Activated CD4-positive, alpha-beta T cell treated with anti-CD3 and anti-CD28 coated beads for 36 hours (primary cell): Measurements from ENCODE around the gene HGF. TPM values are rescaled to one million over a fixed set of nuclear protein-coding genes. Genes with fewer than 3 reads are reported as not detected.

Experiments used
- ATAC-seq: fragments of 200-7000 bp; cut with Tn5 transposase; one replicate; pipeline ENCODE4 v1.10.0; 2021; ENCODE audit warnings: mild to moderate bottlenecking, moderate library complexity
- CTCF ChIA-PET: fragments of 350-600 bp; sonication (Branson Sonifier 250); formaldehyde crosslinking; loops from one replicate; lab custom pipeline; 2021; ENCODE audit warnings: antibody characterized with exemption; lab: Charles Lee
- POLR2A ChIA-PET: fragments of 350-600 bp; sonication (Branson Sonifier 250); formaldehyde crosslinking; loops from one replicate; lab custom pipeline; 2021; ENCODE audit warnings: antibody characterized with exemption, inconsistent platforms; lab: Charles Lee
- DNase-seq: peaks from one replicate; pipeline ENCODE4 v3.0.0-alpha.2; 2020
- H3K27ac Mint-ChIP-seq: one replicate; pipeline ENCODE4 v1.8.0; 2021; ENCODE audit warnings: mixed read lengths
- H3K27me3 Mint-ChIP-seq: one replicate; pipeline ENCODE4 v1.8.0; 2021; ENCODE audit warnings: mixed read lengths
- H3K36me3 Mint-ChIP-seq: one replicate; pipeline ENCODE4 v1.8.0; 2021; ENCODE audit warnings: low read depth, mixed read lengths
- H3K4me1 Mint-ChIP-seq: one replicate; pipeline ENCODE4 v1.8.0; 2021; ENCODE audit warnings: mixed read lengths
- H3K4me3 Mint-ChIP-seq: one replicate; pipeline ENCODE4 v1.8.0; 2021; ENCODE audit warnings: mild to moderate bottlenecking, moderate library complexity, mixed read lengths
- H3K9me3 Mint-ChIP-seq: one replicate; pipeline ENCODE4 v1.8.0; 2021; ENCODE audit warnings: low read depth, mixed read lengths
- intact Hi-C, 2 experiments: fragments of 100-400 bp; cut with DNase I in 1 of 2; cut with micrococcal nuclease in 1 of 2; formaldehyde crosslinking; loops; one replicate each; pipeline versions ENCODE4 v1.14.2 to v1.15.1; 2022 to 2024; cut with DNase I, micrococcal nuclease
- total RNA-seq, 2 experiments: library from RNA; stranded (reverse); gene quantifications; one replicate each; pipeline ENCODE4 v1.2.3, GENCODE V29; 2021

The HGF gene
- total RNA-seq, 2 experiments from 2014 or later, result not detected

DNA sequence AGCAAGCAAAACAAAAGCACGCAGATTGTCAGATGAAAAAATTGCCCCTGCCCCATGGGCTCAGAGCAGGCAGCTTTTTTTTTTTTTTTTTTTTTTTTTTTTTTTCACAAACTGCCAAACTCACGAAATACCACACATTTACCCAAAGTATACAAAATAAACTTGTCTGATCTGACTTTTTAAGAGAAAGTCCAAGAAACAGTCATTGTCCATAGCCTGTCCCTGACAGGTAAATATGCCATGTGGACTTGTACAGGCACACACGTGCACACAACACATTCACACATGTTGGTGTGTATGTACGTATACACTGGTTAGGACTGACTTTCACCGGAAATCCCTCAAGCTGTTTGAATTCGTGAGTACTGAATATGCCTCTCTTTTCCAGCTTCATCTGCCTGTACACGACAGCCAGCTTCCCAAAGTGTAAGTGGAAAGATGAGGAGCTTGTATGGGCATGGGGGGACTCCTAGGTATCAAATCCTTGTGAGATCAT is 929 bp upstream of the HGF start:
- no peak for DNase-seq
- no peak for ATAC-seq
- ChIA-PET CTCF (no interaction called here), POLR2A (no interaction called here)
- no peaks in the 10 kb centered on the region for H3K9me3 Mint-ChIP-seq
- H3K27me3 Mint-ChIP-seq, result no peaks in the 10 kb centered on the region
- H3K4me3 Mint-ChIP-seq, result no peak overlapping the region
- no peak overlapping the region for H3K27ac Mint-ChIP-seq
- no peaks in the 10 kb centered on the region for H3K36me3 Mint-ChIP-seq
- intact Hi-C loops, result no loop called here
- no peaks in the 10 kb centered on the region for H3K4me1 Mint-ChIP-seq

DNA sequence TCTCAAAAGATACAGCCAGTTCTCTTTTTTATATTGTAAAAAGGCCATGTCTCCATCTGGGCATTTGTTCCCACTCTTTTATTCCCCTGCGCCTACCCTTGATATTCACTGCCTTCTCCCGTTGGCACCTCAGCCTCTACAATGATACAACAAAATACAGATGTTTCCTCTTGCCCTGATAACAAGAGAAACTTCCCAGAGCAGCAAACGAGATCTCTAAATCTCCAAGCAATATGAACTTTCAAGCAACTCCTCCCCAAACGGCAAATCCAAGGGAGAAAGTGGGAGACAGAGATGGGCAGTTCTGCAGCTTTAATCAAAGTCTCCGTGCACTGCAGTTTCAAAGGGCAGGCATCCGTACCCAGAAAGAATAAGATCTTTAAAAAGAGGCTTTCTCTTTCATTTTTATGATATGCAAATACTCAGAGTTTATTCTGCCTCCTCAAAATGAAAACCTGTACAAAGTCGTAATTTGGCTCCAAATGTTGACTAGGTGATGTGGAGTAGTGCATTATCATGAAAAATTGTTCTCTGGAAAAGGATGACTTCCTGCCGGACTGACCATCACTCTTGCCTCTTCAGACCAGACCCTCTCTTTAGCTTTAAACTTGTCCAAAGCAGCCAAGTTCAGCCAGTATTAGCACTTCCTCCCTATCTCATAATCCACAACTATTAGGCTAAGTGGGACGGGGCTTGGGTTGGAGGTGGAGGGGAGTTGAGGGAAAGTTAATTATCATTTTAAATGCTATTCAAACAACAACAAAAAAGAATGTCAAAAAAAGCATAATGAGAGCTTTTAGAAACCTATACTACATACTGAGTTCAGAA is 682 bp downstream of the HGF start:
- H3K27ac Mint-ChIP-seq, result no peak overlapping the region
- CTCF ChIA-PET, result no interaction called here

DNA sequence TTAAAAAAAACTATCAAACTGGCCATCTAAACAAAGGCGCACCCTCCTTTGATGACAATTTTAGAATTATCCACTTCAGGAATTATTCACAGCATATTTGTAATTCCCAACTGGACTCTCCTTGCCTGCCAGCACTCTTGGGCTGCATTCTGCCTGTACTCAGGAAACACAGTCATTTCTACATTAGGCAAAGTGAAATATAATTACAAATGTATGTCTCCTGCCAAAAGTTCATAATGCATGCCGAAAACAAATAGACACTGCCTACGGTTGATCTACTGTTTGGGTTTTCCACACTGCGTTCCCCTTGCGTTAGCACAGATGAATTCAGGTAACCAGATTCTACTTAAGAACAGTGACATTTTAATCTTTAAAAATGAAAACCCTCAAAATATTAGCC is 1.9 kb downstream of the HGF start:
- intact Hi-C loops, result no loop called here
- Mint-ChIP-seq H3K4me1 (no peaks in the 10 kb centered on the region), H3K4me3 (no peak overlapping the region), H3K36me3 (no peaks in the 10 kb centered on the region), H3K9me3 (no peaks in the 10 kb centered on the region), H3K27ac (no peak overlapping the region), H3K27me3 (no peaks in the 10 kb centered on the region)
- POLR2A ChIA-PET, result no interaction called here
- CTCF ChIA-PET, result no interaction called here
- no peak for DNase-seq
- no peak for ATAC-seq

More for the DNA sequence above, 682 bp downstream of the HGF start:
- H3K27me3 Mint-ChIP-seq, result no peaks in the 10 kb centered on the region
- ATAC-seq, result no peak
- POLR2A ChIA-PET, result no interaction called here
- H3K4me3 Mint-ChIP-seq, result no peak overlapping the region
- H3K9me3 Mint-ChIP-seq, result no peaks in the 10 kb centered on the region
- H3K36me3 Mint-ChIP-seq, result no peaks in the 10 kb centered on the region
- no peaks in the 10 kb centered on the region for H3K4me1 Mint-ChIP-seq
- intact Hi-C loops, result no loop called here
- DNase-seq, result no peak

DNA sequence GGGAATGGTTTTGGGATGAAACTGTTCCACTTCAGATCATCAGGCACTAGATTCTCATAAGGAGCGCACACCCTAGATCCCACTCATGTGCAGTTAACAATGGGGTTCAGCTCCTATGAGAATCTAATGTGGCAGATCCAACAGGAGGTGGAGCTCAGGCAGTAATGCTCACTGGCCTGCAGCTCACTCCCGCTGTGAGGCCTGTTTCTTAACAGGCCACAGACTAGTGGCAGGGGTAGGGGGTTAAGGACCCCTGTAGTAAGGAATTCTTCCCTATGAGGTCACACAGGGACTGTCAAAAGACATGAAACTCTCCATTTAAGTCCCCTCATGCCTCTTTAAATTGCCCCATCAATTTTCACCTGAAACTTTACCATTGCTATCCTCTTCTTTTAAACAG is 8.0 kb downstream of the HGF start:
- no peak for DNase-seq
- intact Hi-C loops, result no loop called here
- Mint-ChIP-seq H3K4me1 (no peaks in the 10 kb centered on the region), H3K27ac (no peak overlapping the region), H3K36me3 (no peaks in the 10 kb centered on the region), H3K4me3 (no peak overlapping the region), H3K27me3 (no peaks in the 10 kb centered on the region), H3K9me3 (no peaks in the 10 kb centered on the region)
- ATAC-seq, result no peak
- CTCF ChIA-PET, result no interaction called here
- POLR2A ChIA-PET, result no interaction called here

DNA sequence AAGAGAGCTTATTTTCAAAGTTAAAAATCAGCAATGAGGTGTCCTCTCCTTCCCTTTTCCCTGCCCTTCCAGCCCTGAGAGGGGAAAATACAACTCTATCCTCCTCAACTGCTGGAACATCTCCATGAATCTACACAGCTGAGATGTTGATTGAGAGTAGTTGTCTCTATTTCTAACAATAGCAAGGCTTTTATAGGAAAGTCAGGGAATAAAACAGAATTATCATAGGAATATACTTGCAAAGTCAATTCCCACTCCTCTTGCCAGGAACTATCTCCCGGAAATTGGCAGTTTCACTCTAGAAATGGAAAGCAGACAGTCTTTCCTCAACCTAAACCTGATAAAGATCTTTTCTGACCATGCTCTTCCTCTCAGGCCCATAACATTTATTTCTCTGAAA is 8.8 kb downstream of the HGF start:
- ATAC-seq (no peak), DNase-seq (no peak)
- intact Hi-C loops, result no loop called here
- H3K4me3 Mint-ChIP-seq, result no peak overlapping the region
- no peaks in the 10 kb centered on the region for H3K4me1 Mint-ChIP-seq
- ChIA-PET CTCF (no interaction called here), POLR2A (no interaction called here)
- no peaks in the 10 kb centered on the region for H3K9me3 Mint-ChIP-seq
- no peaks in the 10 kb centered on the region for H3K36me3 Mint-ChIP-seq
- no peak overlapping the region for H3K27ac Mint-ChIP-seq
- H3K27me3 Mint-ChIP-seq, result no peaks in the 10 kb centered on the region

DNA sequence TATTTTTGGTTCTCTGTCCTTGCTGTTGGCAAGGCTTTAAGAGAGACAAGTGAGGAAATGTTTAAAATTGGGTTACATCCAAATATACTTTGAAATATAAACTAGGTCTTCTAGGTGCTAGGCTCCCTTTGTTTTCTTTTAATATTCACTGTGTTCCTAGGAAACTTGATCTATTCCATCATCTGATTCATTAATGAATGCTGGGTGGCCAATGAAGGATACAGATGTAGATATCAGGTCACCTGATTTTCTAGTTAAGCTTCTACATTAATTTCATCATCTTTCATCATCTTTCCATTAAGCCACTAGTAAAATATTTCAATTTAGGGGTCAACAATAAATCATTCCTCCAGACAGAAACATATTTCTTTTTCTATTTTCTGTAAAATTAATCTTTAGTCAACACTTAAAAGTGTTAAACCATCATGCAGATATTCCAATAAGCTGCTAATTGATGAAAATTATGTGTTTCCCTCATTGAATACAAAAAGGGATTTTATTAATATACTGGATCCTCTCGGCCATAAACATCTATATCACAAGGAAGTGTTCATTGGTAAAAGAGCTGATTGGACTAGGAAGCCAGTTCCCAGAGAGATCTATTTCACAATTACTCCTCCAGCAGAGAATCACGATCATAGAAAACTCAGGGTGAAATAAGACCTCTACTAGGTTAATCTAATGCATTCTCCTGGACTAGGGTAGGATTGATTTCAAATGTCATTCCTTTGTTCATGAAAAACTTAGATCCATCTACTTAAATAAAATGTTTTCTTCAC is 14.7 kb downstream of the HGF start:
- Mint-ChIP-seq H3K4me1 (no peaks in the 10 kb centered on the region), H3K27me3 (no peaks in the 10 kb centered on the region), H3K4me3 (no peak overlapping the region), H3K9me3 (no peaks in the 10 kb centered on the region), H3K36me3 (no peaks in the 10 kb centered on the region), H3K27ac (no peak overlapping the region)
- intact Hi-C loops, result no loop called here
- POLR2A ChIA-PET, result no interaction called here
- ATAC-seq (no peak), DNase-seq (no peak)
- CTCF ChIA-PET, result no interaction called here

DNA sequence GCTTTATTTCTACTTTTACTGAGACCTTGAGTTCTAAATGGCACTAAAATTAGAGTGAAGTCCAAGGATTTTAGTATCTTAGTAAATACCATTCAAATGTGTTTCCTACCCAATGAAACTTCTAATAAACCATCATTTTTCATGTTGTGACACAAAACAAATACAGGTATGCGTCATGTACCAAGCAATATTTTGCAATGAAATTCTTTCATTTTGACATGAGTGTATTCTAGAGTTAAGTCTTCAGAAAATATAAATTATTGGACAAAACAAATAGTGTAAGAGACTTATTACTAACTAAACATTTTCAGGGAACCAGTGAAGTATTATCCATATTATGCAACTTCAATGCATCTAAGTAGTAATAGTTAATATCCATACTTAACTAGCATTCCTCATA is 16.5 kb downstream of the HGF start:
- Mint-ChIP-seq H3K36me3 (no peaks in the 10 kb centered on the region), H3K27me3 (no peaks in the 10 kb centered on the region), H3K4me3 (no peak overlapping the region), H3K27ac (no peak overlapping the region), H3K4me1 (no peaks in the 10 kb centered on the region), H3K9me3 (no peaks in the 10 kb centered on the region)
- CTCF ChIA-PET, result no interaction called here
- ATAC-seq (no peak), DNase-seq (no peak)
- intact Hi-C loops, result no loop called here
- POLR2A ChIA-PET, result no interaction called here

DNA sequence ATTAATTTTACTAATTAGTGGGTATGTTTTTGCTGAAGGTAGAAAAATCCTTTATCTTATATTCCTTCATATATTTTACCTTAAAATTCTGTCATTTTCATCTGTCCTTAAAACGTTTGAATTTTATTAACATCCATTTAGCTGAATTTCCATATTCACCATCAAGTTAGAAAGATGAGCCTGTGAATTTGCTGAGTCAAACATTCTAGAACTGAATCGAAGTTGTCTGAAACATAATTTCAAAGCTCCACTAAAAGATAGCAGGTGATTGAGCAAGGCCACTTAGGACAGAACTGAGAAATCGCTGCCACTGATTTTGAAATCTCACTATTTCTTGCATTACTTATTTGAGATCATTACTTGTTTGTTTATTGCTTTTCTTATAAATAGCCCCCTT is 17.5 kb downstream of the HGF start:
- Mint-ChIP-seq H3K27me3 (no peaks in the 10 kb centered on the region), H3K4me1 (no peaks in the 10 kb centered on the region), H3K36me3 (no peaks in the 10 kb centered on the region), H3K27ac (no peak overlapping the region), H3K9me3 (no peaks in the 10 kb centered on the region), H3K4me3 (no peak overlapping the region)
- CTCF ChIA-PET, result no interaction called here
- DNase-seq (no peak), ATAC-seq (no peak)
- POLR2A ChIA-PET, result no interaction called here
- intact Hi-C loops, result no loop called here

DNA sequence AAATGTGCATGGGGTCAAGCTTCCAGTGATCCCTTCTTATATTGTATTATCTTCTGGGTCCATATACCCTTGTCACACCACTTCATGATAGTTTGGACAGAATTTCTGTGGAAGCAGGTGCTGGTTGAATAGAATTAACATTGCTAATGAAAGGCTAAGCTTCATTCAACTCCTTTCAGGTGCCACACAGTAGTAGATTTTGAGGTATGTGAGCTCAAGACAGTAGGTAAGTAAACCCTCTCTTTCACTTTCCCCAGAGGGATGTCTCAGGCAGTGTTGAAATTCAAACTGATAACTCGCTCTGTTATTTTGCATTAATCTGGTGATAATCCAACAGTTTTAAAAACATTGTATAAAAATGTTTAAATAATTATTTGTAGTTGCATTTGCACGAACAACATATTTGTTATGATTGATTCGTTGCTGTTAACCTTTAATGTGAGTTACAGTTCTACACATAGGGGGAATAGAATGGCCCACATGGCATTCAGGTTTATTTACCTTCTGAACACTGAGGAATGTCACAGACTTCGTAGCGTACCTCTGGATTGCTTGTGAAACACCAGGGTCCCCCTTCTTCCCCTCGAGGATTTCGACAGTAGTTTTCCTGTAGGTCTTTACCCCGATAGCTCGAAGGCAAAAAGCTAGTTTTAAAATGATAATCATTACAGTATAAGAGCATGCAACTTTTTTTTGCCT is 18.1 kb downstream of the HGF start:
- intact Hi-C loops, result no loop called here
- Mint-ChIP-seq H3K27ac (no peak overlapping the region), H3K4me3 (no peak overlapping the region), H3K27me3 (no peaks in the 10 kb centered on the region), H3K36me3 (no peaks in the 10 kb centered on the region), H3K4me1 (no peaks in the 10 kb centered on the region), H3K9me3 (no peaks in the 10 kb centered on the region)
- ChIA-PET CTCF (no interaction called here), POLR2A (interaction anchor here (0.7 kb wide), 1 partner anchor 271 kb away, joined by 4 read pairs; no protein-coding TSS in a partner anchor)
- DNase-seq (no peak), ATAC-seq (no peak)

DNA sequence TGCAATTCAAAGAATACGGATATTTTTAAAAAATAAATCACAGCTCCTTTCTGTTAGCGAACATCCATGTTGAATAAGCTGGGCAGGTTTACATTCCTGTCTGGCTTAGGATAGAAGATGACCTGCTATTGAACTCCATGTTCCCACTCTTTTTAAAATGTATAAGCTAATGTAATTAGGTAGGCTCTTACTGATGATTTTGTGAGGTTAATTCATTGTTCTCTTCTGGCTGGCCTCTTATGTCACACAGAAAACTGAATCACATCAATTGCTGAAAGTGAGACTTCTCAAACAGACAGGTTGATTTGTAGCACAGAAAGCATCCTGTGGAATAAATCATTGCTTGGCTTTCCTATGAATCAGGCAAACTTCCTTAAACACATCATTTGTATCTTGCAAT is 24.2 kb downstream of the HGF start:
- H3K27me3 Mint-ChIP-seq, result no peaks in the 10 kb centered on the region

DNA sequence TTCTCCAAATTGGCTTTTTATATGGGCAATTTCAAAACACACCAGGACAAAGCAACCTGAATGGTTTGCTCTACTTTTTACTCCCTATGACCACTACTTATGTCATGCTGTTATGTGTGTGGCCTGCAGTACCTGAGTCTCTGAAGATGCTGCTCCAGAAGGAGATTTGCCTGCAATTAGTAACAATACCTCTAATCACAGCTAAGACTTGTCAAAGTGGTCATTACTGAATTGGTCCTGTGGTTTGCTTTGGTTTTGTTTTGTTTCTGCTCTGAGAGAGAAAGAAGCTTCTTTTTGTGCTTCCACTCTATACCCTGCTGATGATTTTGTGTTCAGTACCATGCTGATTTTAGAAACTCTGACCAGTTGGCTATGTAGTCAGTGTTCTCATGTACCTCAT is 25.5 kb downstream of the HGF start:
- Mint-ChIP-seq H3K9me3 (peaks cover 5% of the 10 kb centered on the region), H3K27ac (no peak overlapping the region), H3K27me3 (no peaks in the 10 kb centered on the region), H3K4me1 (no peaks in the 10 kb centered on the region), H3K36me3 (no peaks in the 10 kb centered on the region), H3K4me3 (no peak overlapping the region)
- ChIA-PET CTCF (no interaction called here), POLR2A (no interaction called here)
- intact Hi-C loops, result no loop called here
- ATAC-seq (no peak), DNase-seq (no peak)

More for the DNA sequence above, 24.2 kb downstream of the HGF start:
- H3K4me3 Mint-ChIP-seq, result no peak overlapping the region
- no peak overlapping the region for H3K27ac Mint-ChIP-seq
- H3K9me3 Mint-ChIP-seq, result peaks cover 5% of the 10 kb centered on the region
- intact Hi-C loops, result no loop called here
- ATAC-seq (no peak), DNase-seq (no peak)
- no peaks in the 10 kb centered on the region for H3K4me1 Mint-ChIP-seq
- POLR2A ChIA-PET, result no interaction called here
- CTCF ChIA-PET, result no interaction called here
- no peaks in the 10 kb centered on the region for H3K36me3 Mint-ChIP-seq
